Skeletal muscle tissue (tissue), 4 donors: ENCODE data around the gene PLVAP. TPM values are rescaled to one million over a fixed set of nuclear protein-coding genes. Genes with fewer than 3 reads are reported as not detected.

Experiments used
- H3K27ac ChIP-seq: one replicate; pipeline ENCODE4 v1.7.0; 2013; ENCODE audit warnings: mild to moderate bottlenecking, low read depth, low read length, inconsistent platforms
- H3K27me3 ChIP-seq, 3 donors: one replicate each; pipeline ENCODE4 v1.7.0; 2013; ENCODE audit warnings: low read length in 3 of 3; ENCODE audit not compliant: control insufficient read depth in 3 of 3, insufficient read depth in 3 of 3
- H3K36me3 ChIP-seq, 3 donors: one replicate each; pipeline ENCODE4 v1.7.0; 2013; ENCODE audit warnings: low read length in 3 of 3; ENCODE audit not compliant: control insufficient read depth in 3 of 3, insufficient read depth in 3 of 3
- H3K4me1 ChIP-seq, 3 donors: one replicate each; pipeline ENCODE4 v1.7.0; 2013; ENCODE audit warnings: low read length in 3 of 3, mild to moderate bottlenecking in 3 of 3; ENCODE audit not compliant: control insufficient read depth in 3 of 3, insufficient read depth in 3 of 3
- H3K4me3 ChIP-seq, 3 donors: one replicate each; pipeline ENCODE4 v1.7.0; 2013; ENCODE audit warnings: low read length in 3 of 3
- H3K9ac ChIP-seq, 3 donors: one replicate each; pipeline ENCODE4 v1.7.0; 2013; ENCODE audit warnings: low read length in 3 of 3, mild to moderate bottlenecking in 3 of 3, moderate library complexity in 2 of 3, low read depth in 1 of 3
- H3K9me3 ChIP-seq, 3 donors: one replicate each; pipeline ENCODE4 v1.7.0; 2013; ENCODE audit warnings: low read length in 3 of 3; ENCODE audit not compliant: control insufficient read depth in 3 of 3
- total RNA-seq: library from RNA; depleted of rRNA; stranded (reverse); fragments of >200 nt; gene quantifications from one replicate; pipeline ENCODE4 v1.2.3, GENCODE V29; 2014
- donor health status: Osteomylitis.

The PLVAP gene
- total RNA-seq, 1 donor from 2014 or later = 12.5 TPM

DNA sequence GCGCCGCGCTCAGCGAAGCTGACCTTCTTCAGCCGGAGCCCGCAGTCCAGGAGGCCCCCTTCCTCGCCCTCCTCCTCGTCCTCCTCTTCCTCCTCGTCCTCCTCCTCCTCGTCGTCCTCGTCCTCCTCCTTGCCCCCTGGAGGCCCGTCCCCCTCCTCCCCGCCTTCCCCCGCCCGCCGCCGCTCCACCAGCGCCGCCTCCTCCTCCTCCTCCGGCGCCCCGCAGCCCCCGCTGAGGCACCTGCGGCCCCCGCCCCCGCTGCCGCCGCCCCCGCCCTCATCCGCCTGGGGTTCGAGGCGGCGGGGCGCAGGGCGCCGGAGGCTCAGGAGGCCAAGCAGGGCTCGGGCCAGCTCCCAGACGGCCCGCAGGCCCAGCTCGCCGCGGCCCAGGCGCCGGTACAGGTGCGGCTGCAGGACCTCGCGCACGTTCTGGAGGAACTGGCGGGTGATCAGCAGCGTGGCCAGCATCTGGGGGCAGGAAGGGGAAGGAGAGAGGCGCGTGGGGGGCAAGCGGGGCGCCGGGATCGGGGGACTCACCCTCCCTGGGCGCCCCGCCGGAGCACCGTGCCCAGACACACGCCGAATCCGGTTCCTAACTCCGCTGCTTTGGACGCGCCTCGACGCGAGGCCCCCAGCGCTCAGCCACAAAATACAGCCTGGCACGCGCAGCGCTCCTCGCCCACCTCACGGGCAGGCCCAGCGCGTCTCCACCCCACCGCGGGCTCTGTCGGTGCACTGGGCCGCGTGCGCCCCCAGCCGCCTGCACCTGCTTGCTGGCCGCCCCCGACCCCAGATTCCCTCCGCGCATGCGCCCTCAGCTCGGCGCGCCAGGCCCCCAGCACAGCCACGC, 48.4 kb downstream of the PLVAP start:
- Histone ChIP-seq H3K9me3 (no peaks in the 10 kb centered on the region), H3K27ac (no peak overlapping the region), H3K27me3 (no peaks in the 10 kb centered on the region), H3K9ac (no peak overlapping the region), H3K36me3 (peaks cover 19 to 33% (median 23%) of the 10 kb centered on the region in 3 donors), H3K4me1 (peaks cover 1 to 2% (median 2%) of the 10 kb centered on the region in 3 donors), H3K4me3 (no peak overlapping the region)

- Histone ChIP-seq H3K4me1 (no peaks in the 10 kb centered on the region), H3K9me3 (no peaks in the 10 kb centered on the region), H3K9ac (no peak overlapping the region), H3K36me3 (peaks cover 19 to 28% (median 23%) of the 10 kb centered on the region in 3 donors), H3K27ac (no peak overlapping the region), H3K27me3 (no peaks in the 10 kb centered on the region), H3K4me3 (no peak overlapping the region)
These were observed 49.3 kb downstream of the PLVAP start for GRCh38 chr19:17327654-17328516.

DNA sequence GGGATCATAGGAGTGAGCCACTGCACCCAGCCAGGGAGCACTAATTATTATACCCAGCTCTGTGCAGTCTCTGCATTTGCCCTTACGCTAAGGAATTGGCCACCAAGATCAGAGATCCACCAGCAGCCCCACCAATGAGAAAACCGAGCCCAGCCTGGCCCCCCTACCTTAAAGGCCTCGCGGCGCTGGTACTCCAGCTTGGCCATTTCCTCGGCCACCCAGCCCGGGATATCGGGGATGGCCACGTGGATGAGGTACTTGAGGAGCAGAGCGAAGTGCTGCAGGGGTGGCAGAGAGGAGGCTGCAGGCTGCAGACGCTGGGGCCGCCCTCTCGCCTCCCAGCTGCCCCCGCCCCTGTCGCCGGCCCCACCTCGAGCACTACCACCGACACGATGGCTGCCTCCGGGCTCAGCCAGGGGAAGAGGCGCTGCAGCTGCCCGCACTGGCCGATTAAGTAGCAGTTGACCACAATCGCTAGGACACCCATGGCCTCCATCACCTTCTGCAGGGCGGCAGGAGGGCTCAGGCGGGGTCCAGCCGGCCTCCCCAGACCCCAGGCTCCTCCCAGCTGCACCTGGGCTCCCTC, 50.0 kb downstream of the PLVAP start:
- H3K36me3 ChIP-seq = peaks cover 20 to 23% (median 21%) of the 10 kb centered on the region in 3 donors
- peaks cover 0 to 4% (median 3%) of the 10 kb centered on the region in 3 donors for H3K4me1 ChIP-seq
- no peaks in the 10 kb centered on the region for H3K27me3 ChIP-seq
- no peaks in the 10 kb centered on the region for H3K9me3 ChIP-seq
- no peak overlapping the region for H3K27ac ChIP-seq
- no peak overlapping the region for H3K9ac ChIP-seq
- no peak overlapping the region for H3K4me3 ChIP-seq

DNA sequence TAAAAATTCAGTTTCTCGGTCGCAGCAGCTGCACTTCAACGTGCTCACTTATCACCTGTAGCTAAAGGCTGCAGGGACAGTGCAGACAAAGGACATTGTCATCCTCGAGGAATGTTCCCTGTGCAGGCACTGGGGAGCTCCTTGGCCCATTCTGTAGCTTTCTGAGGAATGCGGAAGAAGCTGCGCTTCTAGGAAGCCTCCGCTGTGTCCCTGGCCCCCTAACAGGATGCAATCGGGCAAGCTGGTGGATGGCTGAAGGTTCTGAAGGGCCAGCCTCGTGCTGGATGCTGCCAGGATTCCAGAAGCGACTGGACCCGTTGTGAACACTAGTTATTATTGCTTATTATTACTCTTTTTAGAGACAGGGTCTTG, 50.6 kb downstream of the PLVAP start:
- H3K27ac ChIP-seq = no peak overlapping the region
- H3K9me3 ChIP-seq = no peaks in the 10 kb centered on the region
- H3K9ac ChIP-seq = no peak overlapping the region
- H3K4me1 ChIP-seq = peaks cover 0 to 4% (median 3%) of the 10 kb centered on the region in 3 donors
- H3K4me3 ChIP-seq = no peak overlapping the region
- no peaks in the 10 kb centered on the region for H3K27me3 ChIP-seq
- peaks cover 20 to 29% (median 23%) of the 10 kb centered on the region in 3 donors for H3K36me3 ChIP-seq

GRCh38 chr19:17325881-17326594, 51.1 kb downstream of the PLVAP start:
- no peak overlapping the region for H3K9ac ChIP-seq
- no peak overlapping the region for H3K27ac ChIP-seq
- H3K36me3 ChIP-seq = peaks cover 20 to 26% (median 26%) of the 10 kb centered on the region in 3 donors

DNA sequence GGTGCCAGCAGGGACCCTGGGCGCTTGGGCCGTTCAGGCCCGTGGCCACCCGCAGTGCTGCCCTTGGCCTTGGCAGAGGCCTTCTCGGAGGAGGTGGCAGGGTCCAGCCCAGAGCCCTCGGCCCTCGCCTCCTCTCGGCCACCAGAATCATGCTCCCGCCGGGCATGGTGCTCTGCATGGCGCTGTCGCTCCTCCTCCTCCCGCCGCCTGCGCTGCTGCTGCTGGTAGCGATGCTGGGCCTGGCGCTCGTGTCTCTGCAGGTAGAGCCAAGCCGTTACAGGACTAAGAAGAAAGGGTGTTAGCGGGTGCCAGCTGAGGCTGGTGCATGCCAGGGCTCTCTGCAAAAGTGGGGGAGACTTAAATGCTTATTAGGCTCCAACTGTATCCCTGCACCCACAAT, 52.0 kb downstream of the PLVAP start:
- H3K9me3 ChIP-seq = no peaks in the 10 kb centered on the region
- H3K27me3 ChIP-seq = no peaks in the 10 kb centered on the region
- H3K4me1 ChIP-seq = peaks cover 0 to 4% (median 3%) of the 10 kb centered on the region in 3 donors
- no peak overlapping the region for H3K4me3 ChIP-seq
- H3K27ac ChIP-seq = no peak overlapping the region
- no peak overlapping the region for H3K9ac ChIP-seq
- H3K36me3 ChIP-seq = peaks cover 18 to 26% (median 24%) of the 10 kb centered on the region in 3 donors

More at GRCh38 chr19:17325881-17326594, 51.1 kb downstream of the PLVAP start:
- Histone ChIP-seq H3K9me3 (no peaks in the 10 kb centered on the region), H3K4me1 (peaks cover 0 to 4% (median 3%) of the 10 kb centered on the region in 3 donors), H3K4me3 (no peak overlapping the region), H3K27me3 (no peaks in the 10 kb centered on the region)

- H3K9ac ChIP-seq = no peak overlapping the region
- H3K4me3 ChIP-seq = no peak overlapping the region
- H3K9me3 ChIP-seq = no peaks in the 10 kb centered on the region
- H3K36me3 ChIP-seq = peaks cover 18 to 27% (median 24%) of the 10 kb centered on the region in 3 donors
- H3K4me1 ChIP-seq = peaks cover 0 to 4% (median 3%) of the 10 kb centered on the region in 3 donors
- no peak overlapping the region for H3K27ac ChIP-seq
- H3K27me3 ChIP-seq = no peaks in the 10 kb centered on the region
These were observed 52.6 kb downstream of the PLVAP start for GRCh38 chr19:17324357-17325114.

DNA sequence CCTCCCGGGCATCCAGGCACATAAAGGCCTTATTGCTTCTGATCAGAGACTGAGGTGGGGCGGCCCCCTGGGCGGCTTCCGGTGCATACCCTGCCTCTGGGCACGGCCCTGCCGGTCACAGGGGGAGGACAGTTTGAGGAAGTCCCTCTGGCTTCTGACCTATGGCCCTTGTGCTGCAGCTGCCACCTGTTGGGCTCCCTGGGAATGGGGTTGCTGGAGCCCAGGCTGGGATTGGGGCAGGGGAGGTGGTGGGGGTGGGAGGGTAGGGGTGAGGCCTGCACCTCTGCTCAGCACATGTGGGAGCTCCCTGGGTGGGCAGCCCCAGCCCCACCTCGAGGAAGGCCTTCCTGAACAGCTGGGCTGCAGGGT, 53.2 kb downstream of the PLVAP start:
- no peak overlapping the region for H3K9ac ChIP-seq
- peaks cover 18 to 29% (median 26%) of the 10 kb centered on the region in 3 donors for H3K36me3 ChIP-seq
- no peaks in the 10 kb centered on the region for H3K9me3 ChIP-seq
- H3K27ac ChIP-seq = no peak overlapping the region
- H3K27me3 ChIP-seq = no peaks in the 10 kb centered on the region
- peaks cover 0 to 4% (median 3%) of the 10 kb centered on the region in 3 donors for H3K4me1 ChIP-seq
- H3K4me3 ChIP-seq = no peak overlapping the region
